Fibroblast of lung (primary cell): ENCODE measurements around the gene ALDH1L1. TPM values are rescaled to one million over a fixed set of nuclear protein-coding genes. Genes with fewer than 3 reads are reported as not detected.
"Not testable (repeated sequence)": the region's sequence is repeated elsewhere in the genome, so short reads cannot be mapped to it uniquely, and the experiment has no call there.

ENCODE experiments used
- DNase-seq, 2 donors: peaks; one replicate each; pipeline versions ENCODE4 v3.0.0 to v3.0.0-alpha.2; 2010; ENCODE audit warnings: low read depth in 2 of 2
- H2AFZ ChIP-seq: 2 replicates; pipeline ENCODE4 v1.5.1; 2012; ENCODE audit warnings: low read length, control low read depth, inconsistent platforms
- H3K27ac ChIP-seq: 2 replicates; pipeline ENCODE4 v1.5.1; 2011; ENCODE audit warnings: low read length, control low read depth; ENCODE audit not compliant: insufficient read depth
- H3K27me3 ChIP-seq: 2 replicates; pipeline ENCODE4 v1.5.1; 2011; ENCODE audit warnings: mild to moderate bottlenecking, low read length; ENCODE audit not compliant: control insufficient read depth, insufficient read depth
- H3K36me3 ChIP-seq: 2 replicates; pipeline ENCODE4 v1.5.1; 2011; ENCODE audit warnings: low read length; ENCODE audit not compliant: control insufficient read depth, insufficient read depth
- H3K4me1 ChIP-seq: 2 replicates; pipeline ENCODE4 v1.5.1; 2011; ENCODE audit warnings: low read length; ENCODE audit not compliant: control insufficient read depth, insufficient read depth; ENCODE audit errors: extremely low read depth
- H3K4me2 ChIP-seq: 2 replicates; pipeline ENCODE4 v1.5.1; 2011; ENCODE audit warnings: low read length, control low read depth; ENCODE audit not compliant: insufficient read depth; ENCODE audit errors: extremely low read depth
- H3K4me3 ChIP-seq, 4 experiments: fragments of 200-600 bp in 1 of 4; sonication (generic) in 1 of 4; replicated peaks in 1 of 4; 2 replicates each; pipeline ENCODE4 v1.5.1; 2011 to 2016; ENCODE audit warnings: low read length in 4 of 4, low read depth in 3 of 4, mild to moderate bottlenecking in 3 of 4, control low read depth in 2 of 4, inconsistent platforms in 1 of 4, mixed read lengths in 1 of 4; ENCODE audit not compliant: insufficient read depth in 1 of 4; ENCODE audit errors: control extremely low read depth in 1 of 4
- H3K79me2 ChIP-seq: 2 replicates; pipeline ENCODE4 v1.5.1; 2012; ENCODE audit warnings: mild to moderate bottlenecking, low read length, inconsistent platforms; ENCODE audit not compliant: control insufficient read depth, insufficient read depth
- H3K9ac ChIP-seq: 2 replicates; pipeline ENCODE4 v1.5.1; 2011; ENCODE audit warnings: mild to moderate bottlenecking, low read length, control low read depth; ENCODE audit not compliant: insufficient read depth
- H3K9me3 ChIP-seq: 2 replicates; pipeline ENCODE4 v1.5.1; 2012; ENCODE audit warnings: low read depth, low read length; ENCODE audit not compliant: control insufficient read depth, insufficient read depth
- H4K20me1 ChIP-seq: 2 replicates; pipeline ENCODE4 v1.5.1; 2011; ENCODE audit warnings: low read length; ENCODE audit not compliant: control insufficient read depth, insufficient read depth; ENCODE audit errors: extremely low read depth
- EZH2 ChIP-seq: IDR thresholded peaks from 2 replicates; pipeline ENCODE4 v1.5.1; 2012; ENCODE audit warnings: low read length, control low read depth, mild to moderate bottlenecking; ENCODE audit errors: missing control alignments
- polyA plus RNA-seq, 2 donors: library from polyadenylated mRNA; depleted of rRNA in 1 of 2; stranded (reverse) in 1 of 2; unstranded in 1 of 2; fragments of >200 nt; gene quantifications; 2 replicates each; pipeline ENCODE4 v1.2.1, GENCODE V29; 2011 to 2012; ENCODE audit warnings: missing spikeins in 1 of 2
- total RNA-seq: library from RNA; depleted of rRNA; stranded (reverse); fragments of >200 nt; gene quantifications from 2 replicates; pipeline ENCODE4 v1.2.1, GENCODE V29; 2014
- TF ChIP-seq, protein P1 (sequence below), 2 donors: IDR thresholded peaks in 1 of 2; conservative IDR thresholded peaks in 1 of 2; 1 replicate in 1 of 2; 2 replicates in 1 of 2; pipeline ENCODE4 v1.5.1; 2011 to 2012; ENCODE audit warnings: low read length in 2 of 2, control low read depth in 1 of 2, inconsistent platforms in 1 of 2, low read depth in 1 of 2, mild to moderate bottlenecking in 1 of 2

The ALDH1L1 gene
- total and polyA plus RNA-seq, 2 donors (not counting 1 experiment from before 2014, with no cell fraction given), result not detected

DNA sequence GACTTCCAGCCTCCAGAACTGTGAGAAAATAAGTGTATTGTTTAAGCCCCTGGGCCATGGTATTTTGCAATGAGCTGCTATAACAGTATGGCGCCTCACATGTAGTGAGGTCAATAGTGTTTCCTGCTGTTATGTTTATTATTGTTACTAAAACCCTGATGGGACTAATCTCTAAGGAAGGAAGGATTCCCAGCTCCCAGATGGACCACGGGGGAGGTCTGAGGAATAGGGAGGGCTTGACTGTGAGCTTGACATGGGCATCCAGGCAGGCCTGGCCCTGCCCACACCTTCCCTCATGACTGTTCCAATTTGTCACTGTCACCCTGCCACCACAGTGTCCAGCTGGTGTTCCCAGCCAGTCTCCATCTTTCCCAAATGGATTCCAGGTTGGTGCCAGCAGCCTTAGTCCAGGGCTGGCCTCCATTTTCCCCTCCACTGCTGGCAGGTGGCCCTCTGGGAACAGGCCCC is 82.0 kb downstream of the ALDH1L1 start:
- Histone ChIP-seq H2AFZ (no peak overlapping the region), H3K4me2 (no peak overlapping the region), H3K79me2 (no peaks in the 10 kb centered on the region), H3K9ac (no peak overlapping the region), H3K9me3 (no peaks in the 10 kb centered on the region), H4K20me1 (no peaks in the 10 kb centered on the region), H3K27me3 (peaks cover 6% of the 10 kb centered on the region), H3K4me3 (no peak overlapping the region), H3K36me3 (no peaks in the 10 kb centered on the region), H3K27ac (no peak overlapping the region), H3K4me1 (no peaks in the 10 kb centered on the region)
- no peak for DNase-seq
- TF ChIP-seq, protein P1, sequence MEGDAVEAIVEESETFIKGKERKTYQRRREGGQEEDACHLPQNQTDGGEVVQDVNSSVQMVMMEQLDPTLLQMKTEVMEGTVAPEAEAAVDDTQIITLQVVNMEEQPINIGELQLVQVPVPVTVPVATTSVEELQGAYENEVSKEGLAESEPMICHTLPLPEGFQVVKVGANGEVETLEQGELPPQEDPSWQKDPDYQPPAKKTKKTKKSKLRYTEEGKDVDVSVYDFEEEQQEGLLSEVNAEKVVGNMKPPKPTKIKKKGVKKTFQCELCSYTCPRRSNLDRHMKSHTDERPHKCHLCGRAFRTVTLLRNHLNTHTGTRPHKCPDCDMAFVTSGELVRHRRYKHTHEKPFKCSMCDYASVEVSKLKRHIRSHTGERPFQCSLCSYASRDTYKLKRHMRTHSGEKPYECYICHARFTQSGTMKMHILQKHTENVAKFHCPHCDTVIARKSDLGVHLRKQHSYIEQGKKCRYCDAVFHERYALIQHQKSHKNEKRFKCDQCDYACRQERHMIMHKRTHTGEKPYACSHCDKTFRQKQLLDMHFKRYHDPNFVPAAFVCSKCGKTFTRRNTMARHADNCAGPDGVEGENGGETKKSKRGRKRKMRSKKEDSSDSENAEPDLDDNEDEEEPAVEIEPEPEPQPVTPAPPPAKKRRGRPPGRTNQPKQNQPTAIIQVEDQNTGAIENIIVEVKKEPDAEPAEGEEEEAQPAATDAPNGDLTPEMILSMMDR (conservative IDR thresholded peaks at IDR 0.05 in 1 of 2, IDR thresholded peaks at IDR 0.05 in 1 of 2; ENCODE audit: low read depth in 1 of 2, low read length in 2 of 2), result no peak
- TF ChIP-seq EZH2, result no peak

- Histone ChIP-seq H3K9me3 (no peaks in the 10 kb centered on the region), H3K4me2 (no peak overlapping the region), H2AFZ (no peak overlapping the region), H3K27ac (no peak overlapping the region), H3K27me3 (peaks cover 6% of the 10 kb centered on the region), H3K36me3 (no peaks in the 10 kb centered on the region), H4K20me1 (no peaks in the 10 kb centered on the region), H3K4me1 (no peaks in the 10 kb centered on the region), H3K9ac (no peak overlapping the region), H3K4me3 (no peak overlapping the region), H3K79me2 (no peaks in the 10 kb centered on the region)
- TF ChIP-seq EZH2, result no peak
- TF ChIP-seq, protein P1 (conservative IDR thresholded peaks at IDR 0.05 in 1 of 2, IDR thresholded peaks at IDR 0.05 in 1 of 2; ENCODE audit: low read depth in 1 of 2, low read length in 2 of 2), result no peak
- no peak for DNase-seq
Observed at GRCh38 chr3:126097801-126098200, 82.6 kb downstream of the ALDH1L1 start.

DNA sequence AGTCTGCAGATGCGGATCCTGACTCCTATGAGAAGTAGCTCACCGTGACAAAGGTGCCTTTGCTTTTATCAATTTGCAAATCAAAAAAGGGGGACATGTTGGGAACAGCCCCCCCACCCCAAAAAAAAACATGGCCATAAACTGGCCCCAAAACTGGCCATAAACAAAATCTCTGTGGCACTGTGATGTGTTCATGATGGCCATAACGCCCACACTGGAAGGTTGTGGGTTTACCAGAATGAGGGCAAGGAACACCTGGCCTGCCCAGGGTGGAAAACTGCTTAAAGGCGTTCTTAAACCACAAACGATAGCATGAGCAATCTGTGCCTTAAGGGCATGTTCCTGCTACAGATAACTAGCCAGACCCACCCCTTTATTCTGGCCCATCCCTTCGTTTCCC is 84.1 kb downstream of the ALDH1L1 start:
- DNase-seq, result not testable (repeated sequence)

DNA sequence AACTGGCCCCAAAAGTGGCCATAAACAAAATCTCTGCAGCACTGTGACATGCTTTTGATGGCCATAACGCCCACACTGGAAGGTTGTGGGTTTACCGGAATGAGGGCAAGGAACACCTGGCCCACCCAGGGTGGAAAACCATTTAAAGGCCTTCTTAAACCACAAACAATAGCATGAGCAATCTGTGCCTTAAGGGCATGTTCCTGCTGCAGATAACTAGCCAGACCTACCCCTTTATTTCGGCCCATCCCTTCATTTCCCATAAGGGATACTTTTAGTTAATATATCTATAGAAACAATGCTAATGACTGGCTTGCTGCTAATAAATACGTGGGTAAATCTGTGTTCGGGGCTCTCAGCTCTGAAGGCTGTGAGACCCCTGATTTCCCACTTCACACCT is 88.3 kb downstream of the ALDH1L1 start:
- not testable (repeated sequence) for DNase-seq, H3K27ac ChIP-seq

More for the DNA sequence above, 84.1 kb downstream of the ALDH1L1 start:
- H3K27me3 ChIP-seq, H3K79me2 ChIP-seq, H3K9me3 ChIP-seq, H3K4me2 ChIP-seq, H3K4me1 ChIP-seq, H3K9ac ChIP-seq, H3K27ac ChIP-seq, H4K20me1 ChIP-seq, H3K4me3 ChIP-seq, H3K36me3 ChIP-seq, H2AFZ ChIP-seq: not testable (repeated sequence)

More for the DNA sequence above, 88.3 kb downstream of the ALDH1L1 start:
- H3K4me3 ChIP-seq, H3K36me3 ChIP-seq, H2AFZ ChIP-seq, H4K20me1 ChIP-seq, H3K27me3 ChIP-seq, H3K79me2 ChIP-seq, H3K9me3 ChIP-seq, H3K9ac ChIP-seq, H3K4me2 ChIP-seq, H3K4me1 ChIP-seq: not testable (repeated sequence)
